SK-N-DZ (cell line): Measurements from ENCODE around the gene DECR2. TPM values are rescaled to one million over a fixed set of nuclear protein-coding genes. Genes with fewer than 3 reads are reported as not detected.
"Not testable (repeated sequence)": the region's sequence is repeated elsewhere in the genome, so short reads cannot be mapped to it uniquely, and the experiment has no call there.

Experiments used
- DNase-seq: peaks from one replicate; pipeline ENCODE4 v3.0.0-alpha.2; 2015; ENCODE audit warnings: low spot score
- polyA plus RNA-seq, 2 experiments: library from polyadenylated mRNA; depleted of rRNA; stranded (reverse); fragments of >200 nt; gene quantifications; 2 replicates each; pipeline ENCODE4 v1.2.3, GENCODE V29; 2014

Gene DECR2
- 15.9 and 21.1 TPM in 2 replicates for polyA plus RNA-seq (2014; cell fraction: cytosol; rRNA removed)
- 108 and 109 TPM in 2 replicates for polyA plus RNA-seq (2014; cell fraction: nucleus; rRNA removed)

GRCh38 chr16:401468-402348, at the start of gene DECR2:
TSS of gene DECR2 (plus strand) at chr16:401885. CDS start at chr16:401964, 79 bp downstream.
- peak; percentile 87 for DNase-seq

- peak; percentile 97 for DNase-seq
Measured at GRCh38 chr16:352547-353403, 48.9 kb upstream of the DECR2 start, which contains the start of gene AXIN1. TSS of gene AXIN1 (minus strand) at chr16:352723. CDS start at chr16:347025, 5,698 bp downstream.

- peak; percentile 21 for DNase-seq
Measured at GRCh38 chr16:353404-354290, 48.0 kb upstream of the DECR2 start.

- DNase-seq, result no peak
Measured at GRCh38 chr16:354291-354881, 47.3 kb upstream of the DECR2 start.

- DNase-seq, result no peak
Measured at GRCh38 chr16:354971-355461, 46.7 kb upstream of the DECR2 start.

GRCh38 chr16:356741-357140, 44.9 kb upstream of the DECR2 start:
- DNase-seq, result no peak

- no peak for DNase-seq
Measured at GRCh38 chr16:359067-359763, 42.5 kb upstream of the DECR2 start.

- no peak for DNase-seq
Measured at GRCh38 chr16:359871-360697, 41.6 kb upstream of the DECR2 start.

- no peak for DNase-seq
Measured at GRCh38 chr16:360698-361336, 40.9 kb upstream of the DECR2 start.

- DNase-seq, result peak; percentile 71
Measured at GRCh38 chr16:361341-361871, 40.3 kb upstream of the DECR2 start.

- peak; percentile 85 for DNase-seq
Measured at GRCh38 chr16:361872-362701, 39.6 kb upstream of the DECR2 start.

GRCh38 chr16:362702-362999, 39.0 kb upstream of the DECR2 start:
- not testable (repeated sequence) for DNase-seq

GRCh38 chr16:363110-363765, 38.4 kb upstream of the DECR2 start:
- no peak for DNase-seq

GRCh38 chr16:363766-364490, 37.8 kb upstream of the DECR2 start:
- DNase-seq, result no peak

- no peak for DNase-seq
Measured at GRCh38 chr16:364595-365491, 36.8 kb upstream of the DECR2 start.
